GM18870 (cell line): Measurements from ENCODE around the gene REX1BD.

Experiments
- ATAC-seq: cut with Tn5 transposase; IDR thresholded peaks from one replicate; pipeline ENCODE4 v1.9.1; 2021; ENCODE audit warnings: moderate library complexity; ENCODE audit not compliant: unreplicated experiment

REX1BD gene

GRCh38 chr19:18612051-18612771, 23.6 kb downstream of the REX1BD start:
- ATAC-seq, result no peak

GRCh38 chr19:18612772-18613588, 24.4 kb downstream of the REX1BD start, which contains the start of gene TMEM59L:
TSS of gene TMEM59L (plus strand) at chr19:18612870. CDS start at chr19:18612959, 89 bp downstream.
- no peak for ATAC-seq

DNA sequence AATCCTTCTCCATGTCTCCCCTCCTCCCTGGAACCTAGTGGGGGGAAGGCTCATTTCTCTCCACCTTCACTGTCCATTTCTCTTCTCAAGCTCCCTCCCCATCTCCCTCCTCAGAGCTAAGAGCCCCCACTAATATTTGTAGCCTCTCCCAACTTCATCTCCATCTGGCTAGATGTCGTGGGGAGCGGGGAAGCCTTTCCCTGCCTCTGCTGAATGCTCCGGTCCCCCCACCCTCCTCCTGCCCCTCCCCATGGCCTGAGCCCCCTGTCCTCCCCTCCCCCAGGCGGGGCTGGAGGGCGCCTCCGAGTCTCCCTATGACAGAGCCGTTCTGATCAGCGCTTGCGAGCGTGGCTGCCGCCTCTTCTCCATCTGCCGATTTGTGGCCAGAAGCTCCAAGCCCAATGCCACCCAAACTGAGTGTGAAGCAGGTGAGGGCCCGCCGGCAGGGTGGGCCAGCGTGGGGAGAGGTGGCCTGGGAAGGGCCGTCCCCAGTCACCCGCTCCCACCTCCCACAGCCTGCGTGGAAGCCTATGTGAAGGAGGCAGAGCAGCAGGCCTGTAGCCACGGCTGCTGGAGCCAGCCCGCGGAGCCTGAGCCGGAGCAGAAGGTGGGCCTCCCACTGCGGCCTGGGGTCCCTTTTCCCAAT, 25.1 kb downstream of the REX1BD start:
- ATAC-seq, result no peak

GRCh38 chr19:18616023-18616422, 27.4 kb downstream of the REX1BD start:
- no peak for ATAC-seq

- no peak for ATAC-seq
Measured at GRCh38 chr19:18617562-18617961, 29.0 kb downstream of the REX1BD start.

DNA sequence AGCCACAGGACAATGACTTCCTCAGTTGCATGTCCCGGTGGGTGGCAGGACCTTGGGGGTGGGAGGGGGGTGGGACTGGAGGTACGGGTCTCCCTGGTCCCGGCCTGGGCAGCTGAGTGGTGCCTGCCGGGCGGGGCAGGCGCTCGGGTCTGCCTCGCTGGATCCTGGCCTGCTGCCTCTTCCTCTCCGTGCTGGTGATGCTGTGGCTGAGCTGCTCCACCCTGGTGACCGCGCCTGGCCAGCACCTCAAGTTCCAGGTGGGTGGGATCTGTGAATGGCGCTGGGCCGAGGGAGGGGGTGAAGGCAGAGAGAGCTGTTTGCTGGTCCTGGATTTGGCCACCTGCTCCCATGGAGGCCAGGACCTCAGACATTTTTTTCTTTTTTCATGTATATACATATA, 29.6 kb downstream of the REX1BD start:
- ATAC-seq, result no peak

- ATAC-seq, result no peak
Measured at GRCh38 chr19:18620311-18620710, 31.7 kb downstream of the REX1BD start.

- ATAC-seq, result no peak
Measured at GRCh38 chr19:18620902-18621301, 32.3 kb downstream of the REX1BD start.

- no peak for ATAC-seq
Measured at GRCh38 chr19:18626906-18627305, 38.3 kb downstream of the REX1BD start.

- no peak for ATAC-seq
Measured at GRCh38 chr19:18629166-18630088, 40.8 kb downstream of the REX1BD start.

DNA sequence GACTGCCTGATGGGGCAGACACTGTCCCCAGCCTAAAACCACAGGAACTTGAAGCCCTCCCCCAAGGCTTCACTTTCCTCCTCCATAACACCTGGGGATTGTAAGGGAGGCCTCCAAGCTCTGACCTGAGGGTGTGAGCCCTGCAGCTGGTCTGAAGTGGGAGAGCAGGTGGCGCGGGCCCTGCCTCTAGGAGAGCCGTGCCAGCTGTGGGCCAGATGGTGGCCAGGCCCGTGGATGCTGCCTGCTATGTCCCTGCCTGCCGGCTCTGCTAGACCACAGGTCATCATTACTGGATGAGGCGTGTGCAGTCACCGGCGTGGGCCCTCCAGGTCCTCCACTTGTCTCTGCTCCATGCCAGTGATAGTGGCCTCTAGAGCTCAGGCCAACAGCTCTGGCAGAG, 44.7 kb downstream of the REX1BD start:
- ATAC-seq, result no peak

DNA sequence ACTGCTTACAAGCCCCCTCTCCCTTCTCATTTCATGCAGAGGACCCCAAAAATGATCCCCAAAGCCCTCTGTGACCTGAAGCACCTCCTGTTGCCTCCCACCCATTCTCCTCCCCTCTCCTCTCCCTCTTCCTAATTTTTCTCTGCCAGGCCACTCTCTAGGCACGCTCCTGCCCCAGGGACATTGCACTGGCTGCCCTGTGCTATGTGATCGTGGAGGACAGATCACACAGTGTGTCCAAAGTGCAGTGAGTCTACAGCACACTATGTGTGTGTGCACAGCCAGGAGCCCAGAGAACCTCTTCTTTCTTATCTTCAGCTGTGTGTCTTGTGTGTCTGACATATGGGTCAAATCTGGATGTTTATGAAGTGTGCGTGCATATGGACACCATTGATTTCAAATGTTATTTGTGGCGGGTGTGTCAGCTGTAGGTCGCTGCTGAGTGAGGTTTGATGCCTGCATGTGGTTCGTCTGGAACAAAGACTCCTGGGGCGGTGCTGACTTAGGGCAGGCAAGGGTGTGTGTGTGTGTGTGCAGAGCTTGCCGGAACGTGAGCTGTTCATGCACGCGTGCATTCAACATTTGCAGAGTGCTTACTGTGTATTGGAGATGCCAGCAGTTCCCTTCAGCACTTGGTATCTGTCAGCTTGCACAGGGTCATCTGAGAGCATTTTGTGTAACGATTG, 46.2 kb downstream of the REX1BD start:
- ATAC-seq, result no peak

GRCh38 chr19:18635831-18636182, 47.2 kb downstream of the REX1BD start:
- no peak for ATAC-seq

DNA sequence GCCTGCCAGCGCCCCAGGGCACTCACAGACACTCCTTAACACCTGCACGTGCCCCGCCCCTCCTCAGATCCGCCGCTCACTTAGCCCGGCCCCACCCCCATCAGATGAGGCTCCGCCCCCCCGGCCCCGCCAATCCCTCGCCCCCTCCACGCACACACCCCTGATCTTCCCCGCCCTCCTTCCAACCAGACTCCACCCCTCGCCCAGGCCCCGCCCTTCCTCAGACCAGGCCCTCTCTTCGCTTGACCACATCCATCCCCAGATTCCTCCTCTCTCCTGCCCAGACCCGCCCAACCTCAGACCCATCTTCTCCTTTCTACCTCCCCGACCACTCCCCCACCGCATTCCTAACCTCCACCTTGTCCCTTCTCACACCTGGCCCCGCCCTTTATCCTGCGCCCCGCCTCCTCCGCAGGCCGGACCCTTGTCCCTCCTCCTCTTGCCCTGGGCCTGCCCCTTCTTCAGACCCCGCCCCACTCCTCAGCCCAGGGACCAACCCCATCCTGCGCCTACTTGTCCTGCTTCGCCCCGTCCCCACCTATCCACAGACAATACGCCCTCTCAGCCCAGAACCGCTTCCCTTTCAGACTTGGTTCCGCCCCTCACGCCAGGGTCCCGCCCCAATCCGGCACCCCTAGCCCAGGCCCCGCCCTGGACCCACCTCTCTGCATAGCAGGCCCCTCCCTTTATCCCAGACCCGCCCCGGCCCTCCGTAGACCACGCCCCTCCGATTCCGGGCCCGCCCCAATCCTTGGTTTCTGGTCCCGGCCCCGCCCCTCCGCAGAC, 47.8 kb downstream of the REX1BD start:
- ATAC-seq, result peak; percentile 80

- no peak for ATAC-seq
Measured at GRCh38 chr19:18636969-18637629, 48.5 kb downstream of the REX1BD start, which contains the start of gene KLHL26. TSS of gene KLHL26 (plus strand) at chr19:18637028. CDS start at chr19:18637055, 27 bp downstream.

DNA sequence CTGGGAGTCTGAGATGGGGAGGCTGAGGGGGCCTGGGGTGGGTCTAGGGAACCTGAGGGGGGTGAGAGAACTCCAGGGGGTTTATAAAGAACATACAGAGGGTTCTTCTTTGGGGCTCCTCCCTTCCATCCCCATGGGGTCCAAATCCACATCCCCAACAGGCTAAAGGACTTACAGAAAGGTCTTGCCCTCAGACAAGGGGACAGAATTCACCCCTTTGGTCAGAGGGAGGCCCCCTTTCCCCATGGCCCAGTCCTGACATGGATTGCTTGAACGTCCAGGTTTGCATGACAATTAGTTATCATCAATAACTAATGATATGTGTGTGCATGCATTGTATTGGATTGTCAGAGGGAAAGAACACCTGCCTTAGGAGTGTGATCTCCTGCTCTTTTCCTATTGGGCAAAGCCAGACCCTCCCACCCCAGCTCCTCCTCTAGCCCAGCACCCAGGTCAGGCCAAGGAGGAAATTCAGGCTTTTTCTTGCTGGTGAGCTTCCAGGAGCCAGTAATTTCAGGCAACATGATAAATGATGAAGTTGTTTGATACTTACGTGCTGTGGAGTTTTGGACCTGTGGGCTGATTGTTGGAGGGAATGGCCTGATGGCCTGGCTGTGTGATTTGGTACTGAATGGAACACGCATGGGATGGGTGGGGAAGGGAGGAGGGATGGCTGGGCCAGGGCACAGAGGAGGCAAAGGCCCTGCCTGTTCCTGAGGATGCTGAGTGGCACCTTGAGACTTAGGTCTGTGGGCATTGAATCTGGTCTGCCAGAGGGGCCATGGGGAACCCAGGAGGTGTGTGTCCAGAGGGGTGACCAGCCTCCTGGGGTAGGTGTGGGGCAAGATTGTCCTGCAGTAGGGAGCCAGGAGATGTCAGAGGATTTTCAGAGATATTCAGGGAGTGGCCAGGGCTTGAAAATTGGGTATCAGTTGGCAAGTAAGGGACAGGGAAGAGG, 49.4 kb downstream of the REX1BD start:
- no peak for ATAC-seq

- no peak for ATAC-seq
Measured at GRCh38 chr19:18639706-18640243, 51.2 kb downstream of the REX1BD start.
